Skeletal muscle satellite cell (primary cell): ENCODE data around the gene EID2B.

ENCODE experiments used
- H3K27me3 ChIP-seq: 2 replicates; pipeline ENCODE4 v1.7.0; 2013; ENCODE audit warnings: low read length; ENCODE audit not compliant: control insufficient read depth, insufficient read depth
- H3K36me3 ChIP-seq: 2 replicates; pipeline ENCODE4 v1.7.0; 2013; ENCODE audit warnings: mild to moderate bottlenecking, control low read depth, low read length; ENCODE audit not compliant: insufficient read depth
- H3K4me1 ChIP-seq: 2 replicates; pipeline ENCODE4 v1.7.0; 2013; ENCODE audit warnings: low read length; ENCODE audit not compliant: control insufficient read depth, insufficient read depth
- H3K4me2 ChIP-seq: 2 replicates; pipeline ENCODE4 v1.7.0; 2013; ENCODE audit warnings: mild to moderate bottlenecking, low read length
- H3K4me3 ChIP-seq: 2 replicates; pipeline ENCODE4 v1.7.0; 2013; ENCODE audit warnings: low read length
- H3K9ac ChIP-seq: 2 replicates; pipeline ENCODE4 v1.7.0; 2013; ENCODE audit warnings: mild to moderate bottlenecking, low read depth, low read length, moderate library complexity
- H3K9me3 ChIP-seq: replicated peaks from 2 replicates; pipeline ENCODE4 v1.7.0; 2013; ENCODE audit warnings: mild to moderate bottlenecking, control low read depth, low read length

EID2B gene

DNA sequence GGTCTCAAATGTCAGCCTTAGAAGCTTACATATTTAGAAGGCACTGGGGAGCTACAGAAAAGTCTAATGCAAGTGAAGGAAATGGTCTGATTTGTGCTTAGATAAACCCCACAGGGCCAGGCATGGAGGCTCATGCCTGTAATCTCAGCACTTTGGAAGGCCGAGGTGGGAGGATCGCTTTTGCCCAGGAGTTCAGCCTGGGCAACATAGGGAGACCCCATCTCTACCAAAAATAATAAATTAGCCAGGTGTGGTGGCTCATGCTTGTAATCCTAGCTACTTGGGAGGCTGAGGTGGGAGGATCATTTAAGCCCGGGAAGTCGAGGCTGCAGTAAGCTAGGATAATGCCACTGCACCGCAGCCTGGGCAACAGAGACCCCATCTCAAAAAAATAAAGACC, 36.6 kb downstream of the EID2B start:
- Histone ChIP-seq H3K27me3 (peaks cover 36% of the 10 kb centered on the region), H3K9ac (no peak overlapping the region), H3K4me3 (no peak overlapping the region), H3K9me3 (no peaks in the 10 kb centered on the region), H3K4me2 (no peak overlapping the region), H3K4me1 (peaks cover 13% of the 10 kb centered on the region), H3K36me3 (peaks cover 4% of the 10 kb centered on the region)

DNA sequence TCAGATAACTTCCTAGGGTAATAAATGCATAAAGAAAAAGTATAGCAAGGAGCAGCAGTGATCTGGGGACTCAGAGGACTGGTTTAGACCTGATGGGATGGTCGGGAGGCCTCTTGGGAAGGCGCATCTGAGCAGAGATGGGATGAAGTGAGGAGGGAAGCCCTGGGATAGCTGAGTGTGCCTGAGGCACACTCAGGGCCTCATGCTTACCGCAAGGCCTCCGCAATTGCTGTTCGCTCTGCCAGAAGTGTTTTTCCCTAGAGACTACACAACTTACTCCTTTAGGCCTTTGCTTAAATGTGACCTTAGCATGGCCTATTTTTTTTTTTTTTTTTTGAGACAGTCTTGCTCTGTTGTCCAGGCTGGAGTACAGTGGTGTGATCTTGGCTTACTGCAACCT, 38.0 kb downstream of the EID2B start:
- peaks cover 25% of the 10 kb centered on the region for H3K27me3 ChIP-seq
- no peak overlapping the region for H3K4me3 ChIP-seq
- peaks cover 13% of the 10 kb centered on the region for H3K36me3 ChIP-seq
- H3K9ac ChIP-seq: no peak overlapping the region
- no peaks in the 10 kb centered on the region for H3K9me3 ChIP-seq
- no peak overlapping the region for H3K4me2 ChIP-seq
- peaks cover 13% of the 10 kb centered on the region for H3K4me1 ChIP-seq

DNA sequence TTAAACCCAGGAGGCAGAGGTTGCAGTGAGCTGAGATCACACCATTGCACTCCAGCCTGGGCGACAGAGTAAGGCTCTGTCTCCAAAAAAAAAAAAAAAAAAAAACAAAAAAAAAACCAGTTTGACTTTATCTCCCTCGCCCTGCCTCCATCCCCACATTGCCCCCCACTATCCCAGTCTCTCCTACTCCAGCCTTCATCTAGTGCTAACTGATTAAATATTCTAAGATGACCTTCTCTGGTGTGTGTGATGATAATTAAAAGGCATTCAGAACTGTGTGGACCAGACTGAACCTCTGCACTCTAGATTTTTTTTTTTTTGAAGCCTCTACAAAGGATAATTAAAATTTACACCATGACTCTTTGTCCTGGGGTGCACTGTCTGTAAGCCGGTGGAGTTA, 39.9 kb downstream of the EID2B start:
- Histone ChIP-seq H3K27me3 (peaks cover 8% of the 10 kb centered on the region), H3K4me1 (peaks cover 2% of the 10 kb centered on the region), H3K4me2 (no peak overlapping the region), H3K4me3 (no peak overlapping the region), H3K9ac (no peak overlapping the region), H3K36me3 (peaks cover 30% of the 10 kb centered on the region), H3K9me3 (no peaks in the 10 kb centered on the region)

DNA sequence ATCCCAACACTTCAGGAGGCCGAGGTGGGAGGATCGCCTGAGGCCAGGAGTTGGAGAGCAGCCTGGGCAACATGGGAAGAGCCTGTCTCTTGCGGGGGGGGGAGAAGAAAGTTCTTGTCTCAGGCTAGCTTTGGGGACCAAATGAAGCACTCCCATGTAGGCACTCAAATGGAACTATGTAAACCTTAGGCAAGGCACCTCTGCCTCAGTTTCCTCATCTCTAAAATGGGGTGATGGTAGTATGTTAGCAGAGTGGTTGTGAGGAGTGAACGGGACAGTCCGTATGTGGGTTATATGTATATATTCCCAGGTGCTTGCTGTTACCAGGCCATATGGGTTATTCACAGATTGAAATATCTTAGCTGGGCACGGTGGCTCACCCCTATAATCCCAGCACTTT, 40.4 kb downstream of the EID2B start:
- peaks cover 32% of the 10 kb centered on the region for H3K36me3 ChIP-seq

DNA sequence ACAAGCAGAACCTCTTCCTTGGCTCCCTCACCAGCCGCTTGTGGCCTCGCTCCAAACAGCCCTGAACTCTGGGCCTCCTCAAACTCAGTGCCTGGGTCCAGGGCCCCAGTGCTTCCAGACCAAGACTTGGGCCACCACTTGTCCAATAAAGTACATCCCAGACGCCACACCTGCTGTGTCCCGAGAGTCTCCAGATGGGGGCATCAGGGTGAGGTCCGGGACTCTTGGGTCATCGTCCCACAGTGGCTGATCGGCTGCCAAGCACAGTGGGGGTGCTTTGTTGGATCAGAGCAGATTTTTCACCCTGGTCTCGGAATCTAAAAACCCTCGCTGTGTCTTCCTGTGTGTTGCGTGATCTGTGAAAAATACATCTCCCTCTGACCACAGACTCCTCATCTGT, 42.9 kb downstream of the EID2B start:
- Histone ChIP-seq H3K27me3 (no peaks in the 10 kb centered on the region), H3K4me3 (no peak overlapping the region), H3K4me1 (no peaks in the 10 kb centered on the region), H3K36me3 (peaks cover 48% of the 10 kb centered on the region), H3K9me3 (no peaks in the 10 kb centered on the region), H3K4me2 (no peak overlapping the region), H3K9ac (no peak overlapping the region)

More for the DNA sequence above, 40.4 kb downstream of the EID2B start:
- Histone ChIP-seq H3K9me3 (no peaks in the 10 kb centered on the region), H3K4me3 (no peak overlapping the region), H3K9ac (no peak overlapping the region), H3K4me1 (no peaks in the 10 kb centered on the region), H3K27me3 (peaks cover 3% of the 10 kb centered on the region), H3K4me2 (no peak overlapping the region)

DNA sequence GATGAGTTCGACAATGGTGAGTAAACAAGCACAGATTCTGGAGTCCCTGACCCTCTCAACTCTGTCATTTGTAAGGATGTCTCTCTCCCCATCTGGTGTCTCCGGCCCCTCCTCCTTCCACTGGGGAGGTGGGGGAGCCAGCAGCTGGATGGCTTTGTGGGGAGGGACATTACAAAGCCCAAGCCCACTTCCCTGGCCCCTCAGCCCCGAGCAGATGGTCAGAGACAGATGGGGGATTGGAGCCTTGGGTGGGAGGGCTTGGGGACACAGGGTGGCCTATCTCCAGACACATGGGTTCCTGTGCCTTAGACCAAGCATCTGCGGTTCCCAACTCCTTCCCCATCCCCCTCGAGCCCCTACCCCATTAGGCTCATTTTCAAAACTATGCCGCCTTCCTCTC, 49.5 kb downstream of the EID2B start:
- no peaks in the 10 kb centered on the region for H3K27me3 ChIP-seq
- H3K9me3 ChIP-seq: no peaks in the 10 kb centered on the region
- no peak overlapping the region for H3K4me3 ChIP-seq
- H3K36me3 ChIP-seq: peaks cover 29% of the 10 kb centered on the region
- H3K4me2 ChIP-seq: no peak overlapping the region
- peaks cover 14% of the 10 kb centered on the region for H3K4me1 ChIP-seq
- no peak overlapping the region for H3K9ac ChIP-seq

DNA sequence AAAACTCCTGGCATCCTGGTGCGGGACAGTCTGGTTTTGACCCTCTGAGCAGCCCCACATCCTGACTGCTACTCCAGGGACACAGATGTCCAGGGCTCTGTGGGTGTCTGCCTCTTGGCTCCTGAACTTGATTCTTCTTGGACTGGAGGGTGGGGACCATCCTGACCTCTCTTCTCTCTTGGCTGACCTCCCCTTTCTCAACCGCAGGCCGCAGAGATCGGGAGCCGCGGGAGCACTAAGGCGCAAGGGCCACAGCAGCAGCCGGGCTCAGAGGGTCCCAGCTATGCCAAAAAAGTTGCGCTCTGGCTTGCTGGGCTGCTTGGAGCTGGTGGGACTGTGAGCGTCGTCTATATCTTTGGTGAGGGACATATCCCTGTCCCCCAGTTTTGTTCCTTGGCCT, 51.0 kb downstream of the EID2B start:
- Histone ChIP-seq H3K27me3 (no peaks in the 10 kb centered on the region), H3K9me3 (no peaks in the 10 kb centered on the region), H3K4me1 (peaks cover 14% of the 10 kb centered on the region), H3K4me3 (peak overlapping the region; percentile 96), H3K36me3 (peaks cover 25% of the 10 kb centered on the region), H3K4me2 (peak overlapping the region; percentile 99), H3K9ac (peak overlapping the region; percentile 99)

DNA sequence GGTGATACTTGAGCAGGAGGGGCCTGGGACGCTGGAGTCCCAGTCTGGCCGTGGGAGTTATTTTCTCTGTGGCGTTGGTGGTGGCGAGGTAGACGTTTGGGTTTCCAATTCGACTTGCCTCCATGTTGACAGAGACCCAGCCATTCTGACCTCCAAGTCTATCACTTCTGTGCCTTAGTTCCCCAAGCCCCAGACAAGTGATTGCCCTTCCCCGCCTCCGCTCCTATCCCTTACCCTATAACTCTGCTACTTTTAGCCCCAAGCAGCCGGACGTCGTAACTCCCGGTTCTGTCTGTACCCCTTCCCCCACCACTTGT, 51.5 kb downstream of the EID2B start:
- H3K27me3 ChIP-seq: no peaks in the 10 kb centered on the region
- peak overlapping the region; percentile 99 for H3K9ac ChIP-seq
- peaks cover 25% of the 10 kb centered on the region for H3K36me3 ChIP-seq
- peaks cover 14% of the 10 kb centered on the region for H3K4me1 ChIP-seq
- H3K4me3 ChIP-seq: peak overlapping the region; percentile 96
- peak overlapping the region; percentile 99 for H3K4me2 ChIP-seq
- no peaks in the 10 kb centered on the region for H3K9me3 ChIP-seq
